KMS-11 (cell line): ENCODE results near the gene ADSL.

Experiments
- H2AFZ ChIP-seq: fragments of 200-600 bp; sonication (generic); 2 replicates; pipeline ENCODE4 v1.6.1; 2016; ENCODE audit warnings: antibody characterized with exemption, mixed run types, low read depth
- H3K27ac ChIP-seq: fragments of 200-600 bp; sonication (generic); 2 replicates; pipeline ENCODE4 v1.6.1; 2016; ENCODE audit warnings: mild to moderate bottlenecking, mixed run types
- H3K27me3 ChIP-seq: fragments of 200-600 bp; sonication (generic); 2 replicates; pipeline ENCODE4 v1.6.1; 2017; ENCODE audit warnings: mild to moderate bottlenecking, low read depth, mixed run types, moderate library complexity; ENCODE audit not compliant: insufficient read depth
- H3K36me3 ChIP-seq: fragments of 200-600 bp; sonication (generic); 2 replicates; pipeline ENCODE4 v1.6.1; 2017; ENCODE audit warnings: mild to moderate bottlenecking, mixed run types; ENCODE audit not compliant: insufficient read depth
- H3K4me1 ChIP-seq: fragments of 200-600 bp; sonication (generic); 2 replicates; pipeline ENCODE4 v1.6.1; 2016; ENCODE audit warnings: mild to moderate bottlenecking, low read depth, mixed run types; ENCODE audit not compliant: poor library complexity, severe bottlenecking
- H3K4me2 ChIP-seq: fragments of 200-600 bp; sonication (generic); 2 replicates; pipeline ENCODE4 v1.7.0; 2016; ENCODE audit warnings: mild to moderate bottlenecking, mixed run types
- H3K4me3 ChIP-seq: fragments of 200-600 bp; sonication (generic); IDR thresholded peaks from 2 replicates; pipeline ENCODE4 v1.6.1; 2017; ENCODE audit warnings: low read depth, low read length, mixed read lengths; ENCODE audit not compliant: insufficient read depth
- H3K79me2 ChIP-seq: fragments of 200-600 bp; sonication (generic); 2 replicates; pipeline ENCODE4 v1.6.1; 2016; ENCODE audit warnings: low read depth, mixed run types; ENCODE audit not compliant: insufficient read depth
- H3K9ac ChIP-seq: fragments of 200-600 bp; sonication (generic); 2 replicates; pipeline ENCODE4 v1.6.1; 2016; ENCODE audit warnings: mild to moderate bottlenecking, mixed run types
- H4K20me1 ChIP-seq: fragments of 200-600 bp; sonication (generic); 2 replicates; pipeline ENCODE4 v1.6.1; 2016; ENCODE audit warnings: mild to moderate bottlenecking, mixed run types; ENCODE audit not compliant: insufficient read depth
- CTCF ChIP-seq: fragments of 200-600 bp; sonication (generic); conservative IDR thresholded peaks from 2 replicates; pipeline ENCODE4 v1.6.1; 2017; ENCODE audit warnings: low read depth, mild to moderate bottlenecking, antibody characterized with exemption, low read length, moderate library complexity, mixed read lengths

Gene ADSL

GRCh38 chr22:40410272-40410671 is 64.0 kb downstream of the ADSL start:
- Histone ChIP-seq H3K27me3 (no peaks in the 10 kb centered on the region), H3K79me2 (no peaks in the 10 kb centered on the region), H3K4me1 (peaks cover 10% of the 10 kb centered on the region), H3K4me3 (no peak overlapping the region), H3K9ac (no peak overlapping the region), H4K20me1 (no peaks in the 10 kb centered on the region), H3K4me2 (no peak overlapping the region), H3K36me3 (no peaks in the 10 kb centered on the region), H2AFZ (no peak overlapping the region), H3K27ac (no peak overlapping the region)
- no peak for TF ChIP-seq CTCF

DNA sequence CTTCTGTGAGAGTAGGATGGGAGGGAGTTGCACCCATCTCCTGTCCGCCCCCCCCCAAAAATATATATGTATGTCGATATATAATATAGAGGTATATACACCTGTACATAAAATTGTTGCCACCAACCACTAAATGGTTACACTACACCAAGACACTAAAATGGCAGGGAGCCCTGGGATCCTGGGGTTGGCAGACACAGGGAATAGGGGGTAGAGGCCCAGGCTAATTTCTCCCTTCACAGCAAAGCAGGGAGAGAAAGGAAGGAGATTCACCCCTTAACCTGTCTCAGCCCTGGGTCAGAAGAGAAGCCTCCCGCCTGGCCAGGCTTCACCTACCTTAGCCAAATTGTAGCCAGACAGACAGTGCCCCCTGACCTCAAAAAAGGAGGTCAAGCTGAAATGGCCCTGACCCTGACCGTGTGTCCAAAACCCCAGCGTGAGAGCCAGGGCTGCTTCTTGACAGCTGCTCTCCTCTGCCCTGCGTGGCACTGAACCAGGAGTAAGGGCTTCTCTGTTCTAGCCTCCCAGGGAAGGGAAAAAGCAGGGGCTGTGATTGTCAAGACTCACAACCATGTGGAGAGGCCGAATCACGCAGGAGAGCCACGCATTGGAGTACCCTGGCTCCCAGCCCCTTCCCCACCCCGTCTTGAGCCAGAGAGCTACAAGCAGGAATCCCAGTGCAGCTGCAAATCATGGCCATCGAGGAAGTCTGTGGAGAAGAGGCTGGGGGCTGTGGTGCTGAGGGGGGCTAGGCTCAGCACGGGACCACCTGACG is 64.6 kb downstream of the ADSL start:
- Histone ChIP-seq H4K20me1 (no peaks in the 10 kb centered on the region), H3K27ac (no peak overlapping the region), H3K27me3 (no peaks in the 10 kb centered on the region), H3K4me3 (no peak overlapping the region), H3K36me3 (no peaks in the 10 kb centered on the region), H3K4me1 (peaks cover 13% of the 10 kb centered on the region), H3K79me2 (no peaks in the 10 kb centered on the region), H3K4me2 (no peak overlapping the region), H3K9ac (no peak overlapping the region), H2AFZ (no peak overlapping the region)
- TF ChIP-seq CTCF, result no peak

DNA sequence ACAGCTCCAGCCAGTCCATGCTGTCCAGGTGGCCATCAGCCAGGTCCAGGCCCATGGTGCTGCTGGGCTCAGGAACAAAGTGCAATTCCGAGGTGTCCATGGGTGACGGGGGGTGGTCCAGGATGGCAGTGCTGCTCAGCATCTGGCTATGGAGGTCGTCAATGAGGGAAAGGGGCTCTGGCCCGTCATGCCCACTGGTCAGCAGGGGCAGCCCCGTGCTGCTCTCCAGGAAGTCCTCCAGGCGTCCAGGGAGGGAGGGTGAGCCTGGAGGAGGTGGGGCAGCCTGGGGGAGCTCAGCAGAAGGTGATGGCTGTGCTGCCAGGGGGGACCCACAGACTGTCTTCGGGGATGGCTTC is 65.2 kb downstream of the ADSL start:
- no peak overlapping the region for H3K27ac ChIP-seq
- no peak for TF ChIP-seq CTCF
- H3K36me3 ChIP-seq, result no peaks in the 10 kb centered on the region
- no peak overlapping the region for H3K9ac ChIP-seq
- no peak overlapping the region for H3K4me2 ChIP-seq
- peaks cover 13% of the 10 kb centered on the region for H3K4me1 ChIP-seq
- no peak overlapping the region for H2AFZ ChIP-seq
- no peaks in the 10 kb centered on the region for H3K27me3 ChIP-seq
- no peaks in the 10 kb centered on the region for H3K79me2 ChIP-seq
- no peak overlapping the region for H3K4me3 ChIP-seq
- H4K20me1 ChIP-seq, result no peaks in the 10 kb centered on the region

GRCh38 chr22:40412441-40412840 is 66.1 kb downstream of the ADSL start:
- Histone ChIP-seq H3K27ac (no peak overlapping the region), H3K4me2 (no peak overlapping the region), H3K4me3 (no peak overlapping the region), H3K79me2 (no peaks in the 10 kb centered on the region), H2AFZ (no peak overlapping the region), H3K27me3 (no peaks in the 10 kb centered on the region), H3K9ac (no peak overlapping the region), H3K4me1 (peaks cover 13% of the 10 kb centered on the region), H3K36me3 (no peaks in the 10 kb centered on the region), H4K20me1 (no peaks in the 10 kb centered on the region)
- no peak for TF ChIP-seq CTCF
